GM12878 (cell line): ENCODE measurements around the gene TSPAN5. TPM values are rescaled to one million over a fixed set of nuclear protein-coding genes. Genes with fewer than 3 reads are reported as not detected.

Experiments
- ATAC-seq: fragments of 200-7000 bp; cut with Tn5 transposase; 3 replicates; pipeline ENCODE4 v1.9.1; 2020; ENCODE audit warnings: mild to moderate bottlenecking, moderate library complexity
- BruUV-seq: library from RNA; stranded (reverse); fragments of 400-500 nt; replicated peaks from 2 replicates; lab custom pipeline; 2021; lab: Mats Ljungman, UMichigan
- CTCF ChIA-PET: fragments of 300-600 bp; sonication (Branson Sonifier 250); formaldehyde crosslinking; extraction: SDS; loops from one replicate; lab custom pipeline; 2021; ENCODE audit warnings: inconsistent platforms; lab: Yijun Ruan, JAX
- POLR2A ChIA-PET: fragments of 350-600 bp; formaldehyde crosslinking; extraction: SDS; loops from one replicate; lab custom pipeline; 2021; ENCODE audit warnings: inconsistent platforms; lab: Charles Lee
- RAD21 ChIA-PET: fragments of 300-600 bp; sonication (Branson Sonifier 250); formaldehyde crosslinking; loops from one replicate; lab custom pipeline; 2023; ENCODE audit warnings: antibody characterized with exemption; ENCODE audit not compliant: unreplicated experiment; lab: Charles Lee
- SMC1A ChIA-PET: fragments of 300-600 bp; sonication (Branson Sonifier 250); formaldehyde crosslinking; loops from one replicate; lab custom pipeline; 2023; ENCODE audit not compliant: unreplicated experiment, uncharacterized antibody; lab: Charles Lee
- DNase-seq: peaks from one replicate; pipeline ENCODE4 v3.0.0-alpha.2; 2011; ENCODE audit warnings: low read depth, low spot score
- FAIRE-seq: peaks from 3 replicates; lab custom pipeline; 2011; peaks lifted over from hg19 to GRCh38; lab: Jason Lieb, UNC
- H2AFZ ChIP-seq: 2 replicates; pipeline ENCODE4 v1.6.0; 2011; ENCODE audit warnings: low read depth, low read length, control low read depth; ENCODE audit not compliant: control insufficient read depth
- H3K27ac ChIP-seq: 2 replicates; pipeline ENCODE4 v1.5.1; 2011; ENCODE audit warnings: control low read depth; ENCODE audit not compliant: control insufficient read depth, insufficient read depth
- H3K27me3 ChIP-seq, 2 experiments: replicated peaks in 1 of 2; 2 replicates each; pipeline versions ENCODE4 v1.6.0 to v1.6.1; 2011; ENCODE audit warnings: low read length in 1 of 2; ENCODE audit not compliant: control insufficient read depth in 2 of 2, insufficient read depth in 2 of 2
- H3K36me3 ChIP-seq, 2 experiments: 2 replicates each; pipeline ENCODE4 v1.5.1; 2011; ENCODE audit warnings: low read length in 1 of 2; ENCODE audit not compliant: control insufficient read depth in 2 of 2, insufficient read depth in 2 of 2
- H3K4me1 ChIP-seq: 2 replicates; pipeline ENCODE4 v1.6.1; 2011; ENCODE audit warnings: mild to moderate bottlenecking, low read length, moderate library complexity, mixed read lengths; ENCODE audit not compliant: control insufficient read depth, insufficient read depth
- H3K4me2 ChIP-seq: 2 replicates; pipeline ENCODE4 v1.6.0; 2011; ENCODE audit warnings: control low read depth; ENCODE audit not compliant: control insufficient read depth, insufficient read depth
- H3K4me3 ChIP-seq: fragments of 200-600 bp; sonication (generic); 2 replicates; pipeline ENCODE4 v1.5.1; 2016
- H3K79me2 ChIP-seq: 2 replicates; pipeline ENCODE4 v1.6.0; 2011; ENCODE audit warnings: low read length; ENCODE audit not compliant: control insufficient read depth, insufficient read depth
- H3K9ac ChIP-seq: 2 replicates; pipeline ENCODE4 v1.8.0; 2011; ENCODE audit warnings: low read length, control low read depth, mixed read lengths; ENCODE audit not compliant: control insufficient read depth, insufficient read depth
- H3K9me3 ChIP-seq: replicated peaks from 3 replicates; pipeline ENCODE4 v1.5.1; 2011; ENCODE audit warnings: mild to moderate bottlenecking, low read length; ENCODE audit not compliant: control insufficient read depth, insufficient read depth
- H4K20me1 ChIP-seq: 2 replicates; pipeline ENCODE4 v1.6.0; 2011; ENCODE audit not compliant: control insufficient read depth, insufficient read depth
- CHD1 ChIP-seq: IDR thresholded peaks from 2 replicates; pipeline ENCODE4 v1.6.1; 2012; ENCODE audit warnings: low read depth, low read length, improper control_type of control experiment
- FOS ChIP-seq: IDR thresholded peaks from 3 replicates; pipeline ENCODE4 v1.6.1; 2011; ENCODE audit warnings: borderline replicate concordance; ENCODE audit not compliant: insufficient read length; ENCODE audit errors: extremely low read depth
- IRF3 ChIP-seq: fragments of 450-650 bp; IDR thresholded peaks from 2 replicates; pipeline ENCODE4 v1.6.1; 2014; ENCODE audit warnings: mild to moderate bottlenecking
- MEF2B ChIP-seq: fragments of 450-650 bp; IDR thresholded peaks from 2 replicates; pipeline ENCODE4 v1.6.1; 2018; ENCODE audit warnings: mild to moderate bottlenecking, moderate library complexity; ENCODE audit not compliant: partially characterized antibody, poor library complexity, severe bottlenecking
- NKRF ChIP-seq: fragments of 450-650 bp; conservative IDR thresholded peaks from 2 replicates; pipeline ENCODE4 v1.6.1; 2017; ENCODE audit warnings: mild to moderate bottlenecking, moderate library complexity
- NR2F1 ChIP-seq: fragments of 450-650 bp; conservative IDR thresholded peaks from 2 replicates; pipeline ENCODE4 v1.6.1; 2017; ENCODE audit warnings: mild to moderate bottlenecking
- STAT1 ChIP-seq: fragments of 450-650 bp; conservative IDR thresholded peaks from 2 replicates; pipeline ENCODE4 v1.6.1; 2014; ENCODE audit warnings: antibody characterized with exemption, mild to moderate bottlenecking
- ZNF622 ChIP-seq: fragments of 450-650 bp; IDR thresholded peaks from 2 replicates; pipeline ENCODE4 v1.6.1; 2017; ENCODE audit warnings: mild to moderate bottlenecking, inconsistent platforms
- WGBS: methylation state at CpG from one replicate; pipeline ENCODE4 v1.1.6; 2016; ENCODE audit warnings: low lambda C conversion rate; ENCODE audit not compliant: insufficient replicate concordance, insufficient coverage; ENCODE audit errors: missing lambda C conversion rate; 5-methylcytosine and 5-hydroxymethylcytosine counted together
- in situ Hi-C: fragments of 300-500 bp; cut with MboI; formaldehyde crosslinking; loops from 9 replicates; pipeline ENCODE4 v1.14.3; 2018; ENCODE audit warnings: mixed read lengths
- intact Hi-C: fragments of 100-400 bp; cut with micrococcal nuclease; formaldehyde crosslinking; loops from one replicate; pipeline ENCODE4 v1.14.2; 2022; ENCODE audit not compliant: unreplicated experiment
- polyA plus RNA-seq, 11 experiments: library from polyadenylated mRNA; depleted of rRNA in 4 of 11; unstranded in 6 of 11; stranded (reverse) in 5 of 11; fragments of >200 nt; fragmentation: Nextera tagmentation in 4 of 11; fragmentation: Illumina TruSeq in 1 of 11; extraction: Ambion mirVana in 4 of 11; extraction: Trizol in 1 of 11; gene quantifications; 1 replicate in 1 of 11; 2 replicates in 10 of 11; pipeline versions ENCODE4 v1.2.1 to v1.2.3, GENCODE V29; 2011 to 2016; ENCODE audit warnings: inconsistent platforms in 2 of 11, missing spikeins in 2 of 11, low read depth in 1 of 11
- total RNA-seq, 4 experiments: library from RNA; depleted of rRNA in 3 of 4; stranded (reverse); fragments of >200 nt in 3 of 4; fragmentation: Illumina TruSeq in 1 of 4; extraction: Trizol in 1 of 4; gene quantifications; 2 replicates each; pipeline versions ENCODE4 v1.2.1 to v1.2.3, GENCODE V29; 2013 to 2021

Gene TSPAN5
- total and polyA plus RNA-seq, 10 of the 15 experiments (the other 5 are each of a cell fraction or from before 2014, with no cell fraction given), result 0.09 to 8.2 (median 0.27) TPM

GRCh38 chr4:98476891-98477290, 181.5 kb downstream of the TSPAN5 start:
- SMC1A ChIA-PET, result interaction anchor here (0.5 to 1.7 kb wide), 4 partner anchors 25 to 473 kb away, joined by 3 to 4 read pairs (median 4); no protein-coding TSS in a partner anchor
- H3K9me3 ChIP-seq, result no peaks in the 10 kb centered on the region
- 36% methylated on average over 9 of the region's 9 CpGs for WGBS
- no peaks in the 10 kb centered on the region for H3K79me2 ChIP-seq
- DNase-seq, result no peak
- no peaks in the 10 kb centered on the region for H3K4me1 ChIP-seq
- TF ChIP-seq IRF3 (no peak), MEF2B (peak; percentile 30)
- TF ChIP-seq, all 136 proteins: peak for 1
- Histone ChIP-seq H3K36me3 (no peaks in the 10 kb centered on the region), H3K9ac (no peak overlapping the region), H2AFZ (no peak overlapping the region), H3K27me3 (peaks cover 0 to 3% of the 10 kb centered on the region in 2 experiments; a peak in 1 of 4 replicates), H4K20me1 (no peaks in the 10 kb centered on the region), H3K27ac (no peak overlapping the region), H3K4me3 (no peak overlapping the region), H3K4me2 (no peak overlapping the region)
- POLR2A ChIA-PET, result no interaction called here
- intact Hi-C loops (no loop called here), in situ Hi-C loops (no loop called here)
- CTCF ChIA-PET, result interaction anchor here (0.8 to 2.7 kb wide), 3 partner anchors 9 to 11 kb away, joined by 3 to 17 read pairs (median 6); no protein-coding TSS in a partner anchor
- no TSS peak for BruUV-seq
- RAD21 ChIA-PET, result interaction anchor here (1.3 kb wide), 1 partner anchor 9 kb away, joined by 3 read pairs; no protein-coding TSS in a partner anchor
- ATAC-seq, result no peak
- no peak for FAIRE-seq

- peaks cover 0 to 3% of the 10 kb centered on the region in 2 experiments; a peak in 2 of 4 replicates for H3K27me3 ChIP-seq
- no peak overlapping the region for H3K4me2 ChIP-seq
- ATAC-seq (no peak), FAIRE-seq (no peak), DNase-seq (no peak)
- H3K36me3 ChIP-seq, result no peaks in the 10 kb centered on the region
- intact Hi-C loops, result no loop called here
- H3K4me1 ChIP-seq, result no peaks in the 10 kb centered on the region
- WGBS, result 70% methylated on average over 3 of the region's 3 CpGs
- BruUV-seq, result no TSS peak
- H3K9ac ChIP-seq, result no peak overlapping the region
- SMC1A ChIA-PET, result interaction anchor here (0.9 to 1.9 kb wide), 4 partner anchors 9 to 358 kb away, joined by 3 to 11 read pairs (median 3); no protein-coding TSS in a partner anchor
- no peak overlapping the region for H2AFZ ChIP-seq
- CTCF ChIA-PET, result interaction anchor here (1.4 kb wide), 1 partner anchor 10 kb away, joined by 4 read pairs; no protein-coding TSS in a partner anchor
- no peaks in the 10 kb centered on the region for H4K20me1 ChIP-seq
- in situ Hi-C loops, result loop anchor here (25.0 kb wide), 1 partner anchor 938 kb away; no protein-coding TSS in a partner anchor
- no peaks in the 10 kb centered on the region for H3K79me2 ChIP-seq
- no peak overlapping the region for H3K4me3 ChIP-seq
- H3K27ac ChIP-seq, result no peak overlapping the region
- H3K9me3 ChIP-seq, result no peaks in the 10 kb centered on the region
- TF ChIP-seq CHD1 (no peak), NR2F1 (no peak), NKRF (no peak), STAT1 (no peak), ZNF622 (no peak), FOS (no peak)
- POLR2A ChIA-PET, result no interaction called here
- RAD21 ChIA-PET, result interaction anchor here (1.0 kb wide), 1 partner anchor 165 kb away, joined by 4 read pairs; no protein-coding TSS in a partner anchor
These were observed 184.0 kb downstream of the TSPAN5 start for GRCh38 chr4:98474408-98474844.
